NCI-H128 (cell line): ENCODE measurements around the gene FAM219A.
"Not testable (repeated sequence)": the region's sequence is repeated elsewhere in the genome, so short reads cannot be mapped to it uniquely, and the experiment has no call there.

ENCODE experiments used
- DNase-seq: peaks from one replicate; lab custom pipeline; 2025; ENCODE audit not compliant: unreplicated experiment; lab: John Stamatoyannopoulos, UW

Gene FAM219A

DNA sequence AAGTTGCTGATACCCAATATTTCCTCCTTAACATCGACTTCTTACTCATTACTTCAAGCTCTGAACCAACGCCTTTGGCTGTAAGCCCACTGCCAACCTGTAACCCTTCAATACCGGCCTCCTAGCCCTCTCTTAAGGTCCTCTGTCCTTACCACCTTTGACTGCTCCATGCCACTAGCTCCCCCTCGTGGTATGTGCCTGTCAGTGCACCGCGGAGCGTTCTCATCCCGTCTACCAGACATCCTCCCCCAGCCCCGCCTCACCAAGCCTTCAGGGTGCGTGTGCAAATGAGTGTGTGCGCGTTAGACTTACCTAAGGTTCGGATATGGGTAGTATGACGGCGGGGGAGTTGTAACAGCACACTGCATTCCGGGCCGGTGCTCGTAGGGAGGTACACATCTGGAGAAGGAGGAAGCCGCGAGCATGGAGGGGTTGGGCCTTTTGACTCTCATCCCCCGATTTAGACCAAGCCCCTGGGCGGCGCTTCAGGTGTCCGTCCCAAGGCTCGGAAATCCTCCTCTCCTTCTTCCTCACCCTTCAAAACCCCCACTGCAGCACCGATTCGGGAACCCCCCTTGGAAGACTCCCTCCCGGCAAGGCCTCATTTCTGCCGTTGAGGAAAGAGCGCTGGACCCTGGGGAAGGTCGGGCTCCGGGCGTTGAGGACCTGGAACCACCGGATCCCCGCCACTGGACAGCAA lies 78.9 kb downstream of the FAM219A start:
- peak; percentile 83 for DNase-seq

DNA sequence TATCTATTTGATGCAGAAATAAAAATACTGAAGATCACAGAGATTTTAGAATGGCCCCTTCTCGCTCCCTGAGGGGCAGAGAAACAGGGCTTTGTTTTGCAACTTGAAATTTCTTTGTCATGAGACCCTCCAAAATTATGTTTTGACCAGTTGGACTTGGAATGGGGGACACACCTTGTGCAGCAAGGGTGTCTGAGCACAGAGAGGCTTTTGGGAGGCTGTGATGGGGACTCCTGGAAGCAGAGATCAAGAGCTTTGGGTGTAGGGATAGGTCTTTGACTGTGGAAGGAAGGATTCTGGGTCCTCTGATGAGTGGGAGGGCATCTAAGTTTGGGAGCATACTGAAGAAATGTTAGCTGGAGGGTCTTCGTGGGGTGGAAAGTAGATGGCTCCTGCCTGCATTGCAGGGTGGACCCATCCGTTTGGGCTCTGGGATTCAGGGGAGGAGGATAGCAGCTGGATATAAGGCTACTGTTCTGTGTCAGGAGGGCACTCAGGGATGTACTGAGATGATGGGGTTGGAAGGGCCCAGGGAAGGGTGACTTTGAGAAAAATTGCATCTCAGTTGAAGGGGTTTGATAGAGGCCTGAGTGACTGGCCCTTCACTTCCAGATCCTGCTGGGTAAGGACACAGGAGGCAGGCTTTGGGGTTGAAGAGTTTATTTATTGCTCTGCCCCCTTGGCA lies 79.9 kb downstream of the FAM219A start:
- DNase-seq: no peak

DNA sequence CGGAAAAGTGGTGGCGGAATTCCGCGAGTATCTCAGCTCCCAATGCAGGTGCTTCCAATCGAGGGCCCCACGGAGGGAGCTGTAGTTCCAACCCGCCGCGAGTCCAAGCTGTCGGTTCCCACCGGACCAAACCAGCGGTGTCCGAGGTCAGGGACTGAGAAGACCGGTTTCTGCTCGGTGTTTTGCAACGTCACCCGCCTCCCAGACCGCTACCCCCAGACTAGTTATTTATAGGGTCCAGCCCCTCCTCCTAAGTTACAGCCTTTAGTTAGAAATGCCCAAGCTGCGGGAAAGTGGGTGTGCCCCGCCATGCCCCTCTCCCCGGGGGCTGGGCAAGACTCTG lies 81.0 kb downstream of the FAM219A start:
- no peak for DNase-seq

DNA sequence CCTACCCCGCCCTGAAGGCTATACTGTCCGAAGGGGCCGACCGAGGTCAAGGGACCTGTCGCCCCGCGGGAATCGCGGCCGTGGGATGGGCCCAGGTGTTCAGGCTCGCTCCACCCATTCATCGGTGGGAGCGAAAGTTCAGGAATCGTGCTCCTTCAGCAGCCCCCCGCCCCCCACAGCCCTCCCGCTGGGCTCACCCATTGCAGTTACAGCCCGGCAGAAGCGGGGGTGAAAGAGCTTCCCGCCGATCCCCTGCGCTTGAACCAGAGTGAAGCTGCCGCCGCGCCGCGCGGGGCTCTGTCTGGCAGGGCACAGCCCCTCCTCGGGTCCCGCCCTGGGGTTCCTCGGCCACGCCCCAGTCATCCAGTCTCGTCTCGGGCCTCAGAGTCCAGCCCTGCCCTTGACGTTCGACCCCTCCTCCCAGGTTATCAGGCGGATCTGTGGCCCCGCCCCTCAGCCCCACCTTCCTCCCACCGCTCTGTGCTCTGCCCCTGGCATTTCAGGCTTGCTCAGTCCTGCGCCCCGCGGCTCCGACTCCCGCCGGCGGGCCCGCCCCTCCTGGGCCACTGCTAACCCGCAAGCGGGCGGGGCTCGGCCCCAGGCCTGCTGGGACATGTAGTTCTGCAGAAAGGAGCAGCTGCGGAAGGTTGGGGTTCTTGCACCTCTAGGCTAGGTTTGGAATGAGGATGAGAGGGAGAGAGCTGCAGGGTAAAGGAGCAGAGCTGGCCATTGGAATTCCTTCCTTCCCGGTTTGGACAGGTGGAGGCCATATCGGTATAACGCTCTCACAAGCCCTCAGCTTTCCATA lies 81.6 kb downstream of the FAM219A start, which contains the start of gene MYORG:
Gene MYORG, minus strand, starts transcription at position 303 of the 808 bp plus-strand sequence. CDS start 3,955 bp downstream, outside the sequence.
- DNase-seq: peak; percentile 96

DNA sequence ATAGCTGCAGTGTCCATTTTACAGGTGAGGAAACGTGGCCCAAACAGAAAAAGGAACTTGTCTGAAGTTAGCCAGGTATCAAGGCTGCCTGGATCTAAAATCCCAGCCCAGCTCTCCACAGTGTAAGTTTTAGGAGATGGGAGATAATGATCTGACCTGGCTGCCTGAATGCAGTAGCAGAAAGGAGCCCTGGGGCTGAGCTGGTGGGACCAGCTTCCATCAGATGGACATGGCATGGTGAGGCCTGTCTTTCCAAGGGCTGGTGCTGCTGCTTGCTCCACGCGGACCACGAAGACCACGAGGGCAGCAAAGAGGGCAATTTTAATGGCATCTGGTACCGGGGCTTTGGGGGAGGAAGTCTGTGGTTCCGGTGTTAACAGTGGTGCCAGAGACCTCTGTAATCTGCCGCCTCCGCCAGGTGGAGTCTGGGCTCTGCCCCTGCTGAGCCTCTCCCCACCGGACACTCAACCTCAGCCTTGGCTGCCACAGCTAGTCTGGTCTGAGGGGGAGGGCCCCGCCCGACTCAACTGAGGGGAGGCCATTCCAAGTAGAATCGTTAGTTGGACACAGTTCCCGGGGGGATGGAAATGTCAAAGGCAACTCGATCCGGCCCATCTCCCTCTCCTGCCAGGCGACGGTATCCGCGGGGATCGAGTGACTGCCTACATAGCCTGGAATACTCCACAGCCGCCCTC lies 82.3 kb downstream of the FAM219A start:
- DNase-seq: no peak

DNA sequence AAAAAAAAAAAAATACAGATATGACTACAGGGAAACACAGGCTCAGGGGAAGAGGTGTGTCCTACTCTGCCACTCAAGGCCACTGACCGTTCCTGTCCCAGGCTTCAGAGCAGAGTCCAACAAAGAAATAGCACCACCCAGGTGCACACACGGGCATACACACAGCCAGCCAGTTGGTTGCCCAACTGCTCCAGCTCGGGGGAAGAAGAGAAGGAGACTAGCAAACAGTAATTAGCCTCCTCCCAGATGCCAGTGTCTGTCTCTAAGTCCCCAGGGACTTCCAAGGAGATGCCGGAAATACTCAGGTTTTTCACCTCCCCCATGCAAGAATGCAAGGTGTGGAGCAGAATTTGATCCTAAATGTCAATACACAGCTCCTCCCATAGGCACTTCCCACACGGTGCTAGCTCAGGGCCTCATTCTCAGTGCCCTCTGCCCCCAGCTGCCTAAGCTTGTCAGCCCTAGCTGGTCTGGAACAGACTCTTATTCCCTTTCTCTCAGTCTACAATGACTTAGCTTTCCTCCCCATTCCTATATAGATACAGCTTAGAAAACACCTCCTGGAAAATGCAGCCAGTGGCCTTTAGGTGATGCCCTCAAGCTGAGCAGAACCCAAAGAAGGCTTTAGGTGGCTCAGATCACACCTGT lies 83.3 kb downstream of the FAM219A start:
- no peak for DNase-seq

DNA sequence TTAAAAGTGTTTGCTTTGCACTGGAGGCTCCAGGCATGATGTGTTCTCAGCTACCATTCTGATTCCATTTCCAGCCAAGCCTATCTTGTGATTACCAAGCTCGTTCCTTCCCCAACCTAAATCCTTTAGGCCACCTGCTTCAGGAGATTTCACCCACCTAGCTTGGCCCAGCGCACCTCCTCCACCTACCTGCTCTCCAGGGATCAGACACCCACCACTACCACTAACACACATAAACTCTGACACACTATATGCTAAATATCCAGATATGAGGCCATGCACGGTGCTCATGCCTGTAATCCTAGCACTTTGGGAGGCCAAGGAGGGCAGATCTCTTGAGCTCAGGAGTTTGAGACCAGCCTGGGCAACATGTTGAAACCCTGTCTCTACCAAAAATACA lies 84.0 kb downstream of the FAM219A start:
- no peak for DNase-seq

DNA sequence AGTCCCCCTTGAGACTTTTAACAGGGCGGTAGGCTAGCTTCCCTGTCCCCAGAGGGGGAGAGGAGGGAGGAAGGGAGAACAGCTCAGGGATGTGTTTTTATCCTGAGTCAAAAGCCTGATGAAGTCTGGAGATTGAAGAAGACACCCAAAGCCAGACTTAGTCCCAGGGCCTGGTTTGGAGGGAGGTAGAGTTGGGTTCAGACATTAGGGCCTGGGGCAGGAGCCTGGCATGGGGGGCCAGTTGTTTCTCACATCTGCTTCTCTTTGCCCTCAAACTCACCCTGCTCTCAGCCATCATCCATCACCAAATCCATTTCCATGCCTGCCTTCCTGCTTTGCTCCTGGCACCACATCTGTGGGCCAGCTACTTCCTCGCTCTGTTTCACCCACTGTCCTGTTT lies 84.6 kb downstream of the FAM219A start:
- no peak for DNase-seq

DNA sequence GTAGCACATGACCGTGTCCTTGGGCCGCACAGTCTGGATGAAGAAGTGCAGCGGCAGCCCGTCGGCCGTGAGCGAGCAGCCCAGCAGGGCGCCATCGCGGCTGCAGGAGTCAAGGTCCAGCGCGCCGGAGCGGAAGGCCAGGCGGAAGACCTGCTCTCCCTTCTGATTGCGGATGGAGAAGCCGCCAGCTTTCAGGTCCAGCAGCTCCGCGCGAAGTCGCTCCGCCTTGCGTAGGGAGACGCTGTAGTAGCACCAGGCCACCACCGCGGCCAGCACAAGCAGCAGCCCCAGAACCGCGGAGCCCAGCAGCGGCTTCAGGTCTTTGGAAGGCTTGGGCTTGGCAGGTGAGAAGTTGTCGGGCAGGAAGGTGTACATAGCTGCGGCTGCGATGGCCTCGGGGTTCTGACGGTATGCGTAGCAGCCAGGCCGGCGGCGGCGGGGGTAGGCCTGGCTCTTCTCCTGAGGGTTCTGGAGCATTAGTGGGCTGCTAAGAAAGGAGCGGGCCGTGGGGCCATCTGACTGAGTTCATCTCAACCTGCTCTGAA lies 85.8 kb downstream of the FAM219A start:
- DNase-seq: no peak

DNA sequence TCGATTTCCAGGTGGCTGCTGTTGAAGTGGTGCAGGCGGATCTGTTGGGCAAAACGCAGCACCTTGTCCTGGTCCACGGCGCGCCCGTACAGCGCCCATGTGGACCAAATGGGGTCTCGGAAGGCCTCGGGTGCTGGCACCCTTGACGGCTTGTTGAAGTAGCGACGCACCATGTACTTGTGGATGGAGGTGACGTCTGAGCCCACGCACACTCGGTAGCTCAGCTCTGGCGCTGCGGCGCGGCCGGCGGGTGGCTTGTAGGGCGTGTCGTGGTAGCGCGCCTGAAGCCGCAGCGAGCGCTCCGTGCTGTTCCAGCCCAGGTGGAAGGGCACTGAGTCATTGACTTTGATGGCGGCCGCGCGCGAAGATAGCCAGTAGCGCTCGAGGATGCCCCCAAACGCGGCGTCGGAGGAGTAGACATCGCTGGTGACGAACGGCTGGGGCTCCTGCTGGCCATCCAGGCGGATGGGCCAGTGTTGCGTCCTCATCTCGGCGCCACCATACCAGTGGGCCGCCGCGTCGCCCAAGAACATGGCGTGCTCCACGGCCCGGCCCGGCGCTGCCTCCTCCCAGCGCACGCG lies 86.4 kb downstream of the FAM219A start:
- no peak for DNase-seq

DNA sequence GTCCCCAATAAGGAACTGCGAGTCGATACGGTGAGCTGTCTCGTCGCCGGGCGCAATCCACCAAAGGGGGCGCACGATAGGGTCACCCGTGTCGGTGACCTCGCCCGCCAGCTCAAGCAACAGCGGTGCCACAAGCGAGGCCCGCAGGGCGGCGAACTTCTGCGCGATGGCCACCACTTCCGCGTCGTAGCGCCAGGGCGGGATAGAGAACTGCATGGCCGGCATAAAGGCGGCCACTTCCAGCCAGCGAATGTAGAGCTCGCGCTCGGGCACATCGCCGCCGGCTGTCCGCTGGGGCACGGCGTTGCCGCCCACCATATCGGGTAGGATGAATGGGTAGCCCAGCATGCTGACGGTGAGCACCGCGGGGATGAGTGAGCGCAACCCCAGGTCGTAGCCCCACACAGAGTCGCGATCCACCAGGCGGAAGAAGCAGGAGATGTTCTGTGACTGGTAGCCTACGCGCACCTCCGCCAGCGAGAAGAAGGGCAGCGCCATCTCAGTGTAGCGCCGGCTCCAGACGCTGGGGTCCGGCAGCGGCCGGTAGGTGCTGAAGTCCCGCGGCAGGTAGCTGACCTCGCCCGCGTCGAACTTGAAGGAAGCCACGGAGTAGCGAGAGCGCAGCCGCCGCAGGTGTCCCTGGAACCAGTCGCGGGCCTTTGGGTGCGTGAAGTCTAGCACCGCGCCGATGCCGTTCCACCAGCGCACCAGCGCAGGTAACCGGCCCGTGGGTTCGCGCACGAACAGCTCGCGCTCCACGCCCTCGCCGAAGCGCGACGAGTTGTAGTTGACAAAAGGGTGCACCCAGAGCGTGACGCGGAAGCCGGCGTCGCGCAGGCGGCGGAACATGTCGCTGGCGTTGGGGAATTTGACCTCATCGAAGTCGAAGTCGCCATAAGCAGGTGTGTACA lies 87.1 kb downstream of the FAM219A start:
- DNase-seq: no peak

DNA sequence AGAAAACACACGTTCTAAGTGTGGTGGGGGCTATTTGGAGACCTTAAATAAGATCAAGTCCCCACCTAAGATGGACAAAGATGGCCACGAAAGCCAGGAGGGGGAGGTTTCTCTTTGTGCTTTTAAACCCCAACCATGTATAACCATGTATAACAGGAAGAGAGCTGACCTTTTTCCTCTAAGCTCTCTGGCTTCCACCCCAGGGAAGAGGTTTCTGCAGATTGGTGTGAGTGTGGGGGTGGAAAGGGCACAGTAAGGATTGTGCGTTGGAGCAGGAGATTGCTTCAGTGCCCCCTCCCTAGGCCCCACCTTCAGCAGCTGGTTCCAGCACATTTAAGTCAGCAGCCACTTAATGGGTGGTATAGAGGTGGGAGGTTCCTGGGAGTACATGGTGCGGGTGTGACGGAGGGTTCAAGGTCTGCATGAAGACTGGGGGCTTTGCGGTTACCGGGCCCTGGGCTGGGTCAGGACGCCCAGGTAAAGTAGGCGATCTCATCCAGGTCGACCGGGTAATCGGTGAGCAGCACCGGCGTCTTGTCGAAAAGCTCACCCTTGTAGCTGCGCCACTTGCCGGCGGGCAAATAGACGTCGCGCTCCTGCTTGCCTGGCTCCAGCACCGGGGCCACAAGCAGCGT lies 87.9 kb downstream of the FAM219A start:
- DNase-seq: no peak

DNA sequence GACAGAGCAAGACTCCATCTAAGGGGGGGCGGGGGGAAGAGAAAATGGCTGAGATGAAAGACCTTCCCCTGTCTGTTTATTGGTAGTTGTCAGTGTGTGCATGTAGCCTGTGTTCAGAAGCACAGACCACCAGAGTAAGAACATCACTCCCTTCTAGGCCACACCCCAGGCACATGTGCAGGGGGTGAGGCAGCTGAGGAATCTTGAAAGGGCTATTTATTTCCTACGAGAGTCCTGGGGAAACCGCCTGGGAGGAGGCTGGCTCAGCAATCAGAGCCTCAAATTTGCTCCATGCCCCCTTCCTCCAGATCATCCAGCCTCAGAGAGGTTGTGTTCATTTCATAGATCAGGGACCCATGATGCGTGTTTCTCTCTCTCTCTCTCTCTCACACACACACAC lies 88.7 kb downstream of the FAM219A start:
- no peak for DNase-seq

DNA sequence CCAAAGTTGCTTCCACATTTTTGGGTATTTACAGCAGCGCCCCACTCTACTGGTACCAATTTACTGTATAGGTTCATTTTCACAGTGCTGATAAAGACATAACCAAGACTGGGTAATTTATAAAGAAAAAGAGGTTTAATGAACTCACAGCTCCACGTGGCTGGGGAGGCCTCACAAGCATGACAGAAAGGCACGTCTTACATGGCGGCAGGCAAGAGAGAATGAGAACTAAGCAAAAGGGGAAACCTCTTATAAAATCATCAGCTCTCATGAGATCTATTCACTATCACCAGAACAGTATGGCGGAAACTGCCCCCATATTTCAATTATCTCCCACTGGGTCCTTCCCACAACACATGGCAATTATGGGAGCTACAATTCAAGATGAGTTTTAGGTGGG lies 89.6 kb downstream of the FAM219A start:
- DNase-seq: not testable (repeated sequence)

DNA sequence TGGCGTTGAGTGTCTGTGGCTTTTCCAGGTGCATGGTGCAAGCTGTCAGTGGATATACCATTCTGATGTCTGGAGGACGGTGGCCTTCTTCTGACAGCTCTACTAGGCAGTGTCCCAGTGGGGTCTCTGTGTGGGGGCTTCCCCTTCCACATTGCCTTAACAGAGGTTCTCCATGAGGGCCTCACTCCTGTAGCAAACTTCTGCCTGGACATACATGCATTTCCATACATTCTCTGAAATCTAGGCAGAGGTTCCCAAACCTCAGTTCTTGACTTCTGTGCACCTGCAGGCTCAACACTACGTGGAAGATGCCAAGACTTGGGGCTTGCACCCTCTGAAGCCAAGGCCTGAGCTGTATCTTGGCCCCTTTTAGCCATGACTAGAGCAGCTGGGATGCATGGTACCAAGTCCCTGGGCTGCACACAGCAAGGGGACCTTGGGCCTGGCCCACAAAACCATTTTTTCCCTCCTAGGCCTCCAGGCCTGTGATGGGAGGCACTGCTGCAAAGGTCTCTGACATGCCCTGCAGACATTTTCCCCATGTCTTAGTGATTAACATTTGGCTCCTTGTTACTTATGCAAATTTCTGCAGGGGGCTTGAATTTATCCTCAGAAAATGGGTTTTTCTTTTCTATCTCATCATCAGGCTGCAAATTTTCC lies 90.5 kb downstream of the FAM219A start:
- DNase-seq: not testable (repeated sequence)

DNA sequence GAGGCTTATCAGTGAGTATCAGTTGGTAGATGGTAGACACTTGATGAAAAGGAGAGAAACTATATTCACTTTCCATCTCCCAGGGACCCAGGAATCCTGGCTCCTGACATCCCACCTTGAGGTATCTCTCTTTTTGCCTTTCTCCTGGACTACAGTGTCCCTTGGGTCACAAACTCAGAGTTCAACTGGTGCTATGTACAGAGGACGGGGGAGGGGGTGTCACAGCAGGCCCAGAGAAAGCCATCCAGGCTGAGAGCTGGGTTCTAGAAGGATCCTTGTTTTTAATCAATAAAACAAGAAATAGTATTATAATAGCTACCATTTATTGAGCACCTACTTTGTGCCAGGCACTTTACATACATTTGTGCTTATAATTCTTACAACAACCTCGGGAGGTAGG lies 92.0 kb downstream of the FAM219A start:
- no peak for DNase-seq

DNA sequence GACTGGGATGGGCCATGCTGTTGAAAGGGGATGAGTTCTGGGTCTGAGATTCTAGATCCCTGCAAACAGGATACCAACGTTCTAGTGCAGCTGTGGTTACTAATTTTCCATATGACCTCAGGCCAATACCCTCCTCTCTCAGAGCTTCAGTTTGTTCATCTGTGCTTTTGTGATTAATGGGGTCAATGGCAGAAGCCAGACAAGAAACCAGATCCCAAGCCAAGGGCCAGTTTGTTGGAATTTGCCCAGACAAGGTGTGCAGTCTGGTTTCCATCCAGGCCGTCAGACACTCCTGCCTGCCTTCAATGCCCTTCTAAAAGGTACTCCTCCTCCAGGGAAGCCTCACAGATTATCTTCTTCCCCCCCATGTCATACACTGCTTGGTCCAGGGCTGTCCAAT lies 93.1 kb downstream of the FAM219A start:
- DNase-seq: no peak
